B cell (primary cell): Measurements from ENCODE around the gene HHAT.

Source experiments
- CTCF ChIP-seq: fragments of 200-600 bp; IDR thresholded peaks from one replicate; pipeline ENCODE4 v1.8.0; 2022; ENCODE audit warnings: antibody characterized with exemption, mild to moderate bottlenecking
- EZH2 ChIP-seq: IDR thresholded peaks from 2 replicates; pipeline ENCODE4 v1.6.1; 2012; ENCODE audit warnings: borderline replicate concordance, low read depth, mild to moderate bottlenecking, moderate library complexity, low read length; ENCODE audit not compliant: insufficient read depth, poor library complexity, severe bottlenecking

GRCh38 chr1:210706246-210706645 lies 377.5 kb downstream of the HHAT start:
- TF ChIP-seq CTCF (no peak), EZH2 (no peak)
